A549 (cell line): Measurements from ENCODE around the gene CR1. TPM values are rescaled to one million over a fixed set of nuclear protein-coding genes. Genes with fewer than 3 reads are reported as not detected.

Experiments used
- ATAC-seq, 2 experiments: fragments of 200-7000 bp in 1 of 2; fragments of >200 bp in 1 of 2; cut with Nextera tagmentation in 1 of 2; cut with Tn5 transposase in 1 of 2; 3 replicates each; pipeline versions ENCODE4 v1.8.0 to v1.9.1; 2018 to 2020; ENCODE audit warnings: mild to moderate bottlenecking in 1 of 2, moderate library complexity in 1 of 2
- CTCF ChIA-PET: fragments of 300-600 bp; sonication (Branson Sonifier 250); formaldehyde crosslinking; extraction: SDS; loops from one replicate; lab custom pipeline; 2021; ENCODE audit warnings: antibody characterized with exemption, inconsistent platforms; lab: Yijun Ruan, JAX
- POLR2A ChIA-PET: fragments of 350-600 bp; formaldehyde crosslinking; extraction: SDS; loops from one replicate; lab custom pipeline; 2021; ENCODE audit warnings: antibody characterized with exemption, inconsistent platforms; lab: Yijun Ruan, JAX
- DNase-seq, 2 experiments: peaks; one replicate each; pipeline versions ENCODE4 v3.0.0 to v3.0.0-alpha.2; 2011 to 2016; ENCODE audit warnings: low read depth in 1 of 2, low spot score in 1 of 2
- FAIRE-seq: peaks from 2 replicates; lab custom pipeline; 2011; peaks lifted over from hg19 to GRCh38; lab: Jason Lieb, UNC
- H3K27ac ChIP-seq, 2 experiments: fragments of >200 bp; sonication (Bioruptor Twin); formaldehyde crosslinking; 3 replicates each; pipeline ENCODE4 v1.5.1; 2016 to 2017
- H3K4me1 ChIP-seq: fragments of >200 bp; sonication (Bioruptor Twin); formaldehyde crosslinking; 3 replicates; pipeline ENCODE4 v1.6.1; 2016
- H3K4me2 ChIP-seq: fragments of >200 bp; sonication (Bioruptor Twin); formaldehyde crosslinking; 3 replicates; pipeline ENCODE4 v1.6.1; 2016
- H3K4me3 ChIP-seq: fragments of >200 bp; sonication (Bioruptor Twin); formaldehyde crosslinking; 3 replicates; pipeline ENCODE4 v1.5.1; 2016
- H3K9me3 ChIP-seq: fragments of >200 bp; sonication (Bioruptor Twin); formaldehyde crosslinking; 3 replicates; pipeline ENCODE4 v1.6.1; 2016
- BCL3 ChIP-seq: fragments of >200 bp; sonication (Bioruptor Twin); formaldehyde crosslinking; IDR thresholded peaks from 3 replicates; pipeline ENCODE4 v1.6.1; 2016
- BHLHE40 ChIP-seq: IDR thresholded peaks from 2 replicates; pipeline ENCODE4 v1.6.1; 2012; ENCODE audit warnings: low read depth, low read length, inconsistent platforms
- CBX2 ChIP-seq: fragments of 200-600 bp; sonication (generic); IDR thresholded peaks from 2 replicates; pipeline ENCODE4 v1.6.1; 2016; ENCODE audit warnings: low read depth, mild to moderate bottlenecking, borderline replicate concordance
- CHD4 ChIP-seq: fragments of 200-600 bp; sonication (generic); IDR thresholded peaks from 2 replicates; pipeline ENCODE4 v1.6.1; 2016; ENCODE audit warnings: antibody characterized with exemption, mild to moderate bottlenecking, borderline replicate concordance
- ELK1 ChIP-seq: fragments of 150-350 bp; IDR thresholded peaks from 2 replicates; pipeline ENCODE4 v1.6.1; 2014; ENCODE audit warnings: low read depth, mild to moderate bottlenecking, low read length
- FOSB ChIP-seq: fragments of 250-450 bp; sonication (Bioruptor Pico); IDR thresholded peaks from 2 replicates; pipeline ENCODE4 v1.5.0; 2020; ENCODE audit warnings: mild to moderate bottlenecking, moderate library complexity
- FOSL2 ChIP-seq, 2 experiments: fragments of 450-650 bp in 1 of 2; fragments of >200 bp in 1 of 2; sonication (Bioruptor Twin) in 1 of 2; formaldehyde crosslinking; IDR thresholded peaks; 2 replicates each; pipeline versions ENCODE4 v1.5.0 to v1.6.1; 2016 to 2020; ENCODE audit warnings: mild to moderate bottlenecking in 1 of 2, moderate library complexity in 1 of 2
- GATA3 ChIP-seq: IDR thresholded peaks from 2 replicates; pipeline ENCODE4 v1.6.1; 2012; ENCODE audit warnings: borderline replicate concordance
- HDAC2 ChIP-seq: fragments of 200-600 bp; sonication (generic); IDR thresholded peaks from 2 replicates; pipeline ENCODE4 v1.6.1; 2016
- JUNB ChIP-seq: fragments of >200 bp; sonication (Bioruptor Twin); formaldehyde crosslinking; IDR thresholded peaks from 2 replicates; pipeline ENCODE4 v1.6.1; 2016
- KDM1A ChIP-seq: fragments of 200-600 bp; sonication (generic); IDR thresholded peaks from 2 replicates; pipeline ENCODE4 v1.6.1; 2016; ENCODE audit warnings: low read depth, mild to moderate bottlenecking
- NPAS2 ChIP-seq: fragments of 250-450 bp; sonication (Bioruptor Pico); IDR thresholded peaks from 2 replicates; pipeline ENCODE4 v1.8.0; 2022; ENCODE audit warnings: mild to moderate bottlenecking, moderate library complexity, borderline replicate concordance
- PBX3 ChIP-seq: IDR thresholded peaks from 2 replicates; pipeline ENCODE4 v1.6.1; 2012
- PHF8 ChIP-seq: fragments of 200-600 bp; sonication (generic); IDR thresholded peaks from 2 replicates; pipeline ENCODE4 v1.6.1; 2016; ENCODE audit warnings: low read depth, mild to moderate bottlenecking, antibody characterized with exemption, moderate library complexity, borderline replicate concordance
- RCOR1 ChIP-seq: fragments of 150-350 bp; IDR thresholded peaks from 2 replicates; pipeline ENCODE4 v1.6.1; 2014; ENCODE audit warnings: antibody characterized with exemption, low read length, low read depth
- RNF2 ChIP-seq: fragments of 200-600 bp; sonication (generic); IDR thresholded peaks from 2 replicates; pipeline ENCODE4 v1.6.1; 2016; ENCODE audit warnings: low read depth, mild to moderate bottlenecking, antibody characterized with exemption, moderate library complexity, borderline replicate concordance
- ZC3H11A ChIP-seq: fragments of 450-650 bp; IDR thresholded peaks from 2 replicates; pipeline ENCODE4 v1.6.1; 2014; ENCODE audit warnings: antibody characterized with exemption, mild to moderate bottlenecking
- ZNF302 ChIP-seq: fragments of 250-450 bp; sonication (Bioruptor Pico); IDR thresholded peaks from 2 replicates; pipeline ENCODE4 v1.9.0; 2021; ENCODE audit warnings: inconsistent platforms, mild to moderate bottlenecking, moderate library complexity
- ZSCAN20 ChIP-seq: fragments of 250-450 bp; sonication (Bioruptor Pico); IDR thresholded peaks from 2 replicates; pipeline ENCODE4 v1.8.0; 2022; ENCODE audit warnings: mild to moderate bottlenecking, moderate library complexity
- WGBS: methylation state at CpG from one replicate; pipeline ENCODE4 v1.1.6; 2017; ENCODE audit errors: missing lambda C conversion rate; 5-methylcytosine and 5-hydroxymethylcytosine counted together
- polyA plus RNA-seq, 4 experiments: library from polyadenylated mRNA; depleted of rRNA in 3 of 4; stranded (reverse); fragments of >200 nt; fragmentation: RNase III in 1 of 4; extraction: RNeasy Plus Mini Kit Qiagen cat#74134 plus additional on column Dnase treatment in 1 of 4; gene quantifications; 2 replicates in 3 of 4; 3 replicates in 1 of 4; pipeline ENCODE4 v1.2.3, GENCODE V29; 2011 to 2017
- TF ChIP-seq, protein P1 (sequence below): fragments of >200 bp; sonication (Bioruptor Twin); formaldehyde crosslinking; IDR thresholded peaks from 2 replicates; pipeline ENCODE4 v1.6.1; 2016
- TF ChIP-seq, protein P2 (sequence below): IDR thresholded peaks from 2 replicates; pipeline ENCODE4 v1.6.1; 2012
- TF ChIP-seq, protein P3 (sequence below): IDR thresholded peaks from 2 replicates; pipeline ENCODE4 v1.6.1; 2012; ENCODE audit warnings: low read depth, borderline replicate concordance

CR1 gene
- polyA plus RNA-seq, 2 of the 4 experiments (the other 2 are of a cell fraction): not detected

DNA sequence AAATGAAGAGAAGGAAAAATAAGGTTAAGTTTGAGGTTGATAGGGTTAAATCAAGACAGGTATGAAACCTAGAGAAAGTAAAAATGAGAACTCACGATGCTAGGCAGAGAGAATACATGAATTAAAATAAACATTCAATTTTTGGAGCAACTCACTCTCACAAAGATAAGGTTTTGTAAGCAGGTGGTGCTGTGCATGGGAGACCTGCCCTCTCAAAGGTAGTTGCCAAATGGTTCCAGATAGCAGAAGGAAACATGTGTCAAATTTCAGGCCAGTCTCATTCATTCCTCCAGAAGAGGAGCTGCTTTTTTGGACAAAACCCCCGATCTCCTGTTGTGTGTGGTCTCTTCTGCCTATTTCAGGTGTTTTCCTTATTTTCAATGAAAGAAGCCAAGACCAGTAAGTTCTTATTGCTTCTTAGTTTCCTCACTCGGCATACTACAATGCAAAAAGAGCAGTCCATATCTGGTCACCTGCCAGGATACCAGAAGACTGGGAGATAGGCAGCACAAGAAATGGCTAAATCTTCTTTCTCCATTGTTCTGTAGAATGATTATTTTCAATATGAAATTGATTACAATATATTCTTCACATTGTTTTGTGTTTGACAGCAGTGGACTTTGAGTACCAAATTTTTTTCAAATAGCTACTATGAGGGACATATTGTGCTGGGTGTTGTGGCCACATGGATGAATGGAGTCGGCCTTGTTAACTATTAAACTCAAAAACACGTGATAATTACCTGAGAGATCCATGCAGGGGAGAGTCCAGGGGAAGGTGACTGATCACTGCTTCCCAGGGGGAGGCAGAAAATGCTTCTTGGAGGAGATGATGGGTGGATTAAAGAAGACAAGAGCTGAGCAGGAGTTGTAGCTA is 152.6 kb downstream of the CR1 start:
- WGBS: 24% methylated on average over 5 of the region's 5 CpGs
- DNase-seq (no peak), ATAC-seq (no peak), FAIRE-seq (no peak)
- H3K27ac ChIP-seq: no peak overlapping the region
- H3K4me2 ChIP-seq: no peak overlapping the region
- H3K4me3 ChIP-seq: no peak overlapping the region
- no peak for TF ChIP-seq RCOR1
- TF ChIP-seq CBX2: no peak
- ChIA-PET POLR2A (interaction anchor here (0.7 kb wide), 1 partner anchor 709 kb away, joined by 3 read pairs; no protein-coding TSS in a partner anchor), CTCF (interaction anchor here (1.2 to 1.4 kb wide), 2 partner anchors 10 to 24 kb away, joined by 3 to 4 read pairs; no protein-coding TSS in a partner anchor)
- peaks cover 3% of the 10 kb centered on the region; the same call in 1 of the 3 replicates for H3K4me1 ChIP-seq
- H3K9me3 ChIP-seq: no peaks in the 10 kb centered on the region

DNA sequence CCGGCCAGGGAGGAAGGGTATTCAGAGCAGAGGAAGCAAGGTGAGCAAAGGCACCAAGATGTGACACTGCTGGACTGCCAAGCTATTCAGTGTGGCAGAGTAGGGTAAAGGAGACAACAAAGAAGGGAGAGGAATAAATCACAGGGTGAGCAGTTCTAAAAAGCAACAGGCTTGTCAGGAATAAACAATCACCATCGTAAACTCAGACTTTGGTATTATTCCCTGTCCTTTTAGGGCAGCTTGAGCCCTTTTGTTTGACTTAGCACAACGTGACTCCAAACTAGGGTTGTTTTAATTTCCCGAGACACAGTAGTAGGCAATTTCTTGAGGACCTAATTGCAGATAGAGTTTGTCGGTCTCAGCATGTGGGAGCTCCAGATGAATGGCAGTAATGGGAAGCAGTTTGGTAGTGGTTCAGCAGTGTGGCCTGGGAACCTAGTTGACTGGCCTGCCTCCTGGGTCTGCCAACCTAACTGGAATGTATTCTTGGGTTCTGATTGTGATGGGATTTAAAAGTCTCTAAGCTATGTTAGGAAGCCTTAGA is 153.3 kb downstream of the CR1 start:
- H3K4me1 ChIP-seq: peaks cover 3% of the 10 kb centered on the region; the same call in 1 of the 3 replicates
- H3K4me2 ChIP-seq: no peak overlapping the region
- ChIA-PET CTCF (interaction anchor here (0.8 to 1.4 kb wide), 3 partner anchors 9 to 44 kb away, joined by 3 to 4 read pairs (median 3); no protein-coding TSS in a partner anchor), POLR2A (interaction anchor here (0.7 kb wide), 1 partner anchor 709 kb away, joined by 3 read pairs; no protein-coding TSS in a partner anchor)
- no peak for TF ChIP-seq HDAC2
- no peak for TF ChIP-seq CHD4
- no peak for TF ChIP-seq BCL3
- no peak for TF ChIP-seq ZC3H11A
- TF ChIP-seq, protein P1, sequence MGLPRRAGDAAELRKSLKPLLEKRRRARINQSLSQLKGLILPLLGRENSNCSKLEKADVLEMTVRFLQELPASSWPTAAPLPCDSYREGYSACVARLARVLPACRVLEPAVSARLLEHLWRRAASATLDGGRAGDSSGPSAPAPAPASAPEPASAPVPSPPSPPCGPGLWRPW: no peak
- no peak for TF ChIP-seq PHF8
- TF ChIP-seq RNF2: no peak
- no peak for TF ChIP-seq FOSL2 (IDR thresholded peaks at IDR 0.05)
- TF ChIP-seq FOSL2 (CRISPR knock-in tag; IDR thresholded peaks at IDR 0.05): no peak
- no peak for TF ChIP-seq FOSB
- no peak for TF ChIP-seq PBX3
- no peak for TF ChIP-seq ZSCAN20 (CRISPR knock-in tag)
- TF ChIP-seq GATA3: no peak
- no peak for TF ChIP-seq KDM1A
- TF ChIP-seq, protein P2, sequence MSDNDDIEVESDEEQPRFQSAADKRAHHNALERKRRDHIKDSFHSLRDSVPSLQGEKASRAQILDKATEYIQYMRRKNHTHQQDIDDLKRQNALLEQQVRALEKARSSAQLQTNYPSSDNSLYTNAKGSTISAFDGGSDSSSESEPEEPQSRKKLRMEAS: no peak
- TF ChIP-seq BHLHE40: no peak
- TF ChIP-seq CBX2: no peak
- no peak for DNase-seq
- H3K9me3 ChIP-seq: no peaks in the 10 kb centered on the region
- no peak for FAIRE-seq
- no peak for ATAC-seq
- 47% methylated on average over 5 of the region's 5 CpGs for WGBS
- H3K27ac ChIP-seq: no peak overlapping the region
- no peak overlapping the region for H3K4me3 ChIP-seq

GRCh38 chr1:207649865-207650580 is 154.1 kb downstream of the CR1 start:
- ChIA-PET CTCF (interaction anchor here (0.6 to 1.4 kb wide), 3 partner anchors 23 to 104 kb away, joined by 3 to 4 read pairs (median 3); no protein-coding TSS in a partner anchor), POLR2A (no interaction called here)
- FAIRE-seq: no peak
- TF ChIP-seq NPAS2 (CRISPR knock-in tag) (no peak), RCOR1 (no peak), KDM1A (no peak), ZNF302 (no peak), JUNB (no peak), FOSB (no peak), PBX3 (no peak), CHD4 (no peak), ELK1 (no peak)
- TF ChIP-seq, protein P2: no peak
- TF ChIP-seq, protein P3, sequence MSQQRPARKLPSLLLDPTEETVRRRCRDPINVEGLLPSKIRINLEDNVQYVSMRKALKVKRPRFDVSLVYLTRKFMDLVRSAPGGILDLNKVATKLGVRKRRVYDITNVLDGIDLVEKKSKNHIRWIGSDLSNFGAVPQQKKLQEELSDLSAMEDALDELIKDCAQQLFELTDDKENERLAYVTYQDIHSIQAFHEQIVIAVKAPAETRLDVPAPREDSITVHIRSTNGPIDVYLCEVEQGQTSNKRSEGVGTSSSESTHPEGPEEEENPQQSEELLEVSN: no peak

More at GRCh38 chr1:207649865-207650580, 154.1 kb downstream of the CR1 start:
- no peak overlapping the region for H3K4me3 ChIP-seq
- no peaks in the 10 kb centered on the region for H3K9me3 ChIP-seq
- H3K27ac ChIP-seq: no peak overlapping the region
- 45% methylated on average over 4 of the region's 4 CpGs for whole genome bisulfite sequencing
- DNase-seq: no peak
- no peak overlapping the region for H3K4me2 ChIP-seq
- no peaks in the 10 kb centered on the region for H3K4me1 ChIP-seq
- no peak for ATAC-seq
